Sciatic nerve (tissue), 2 donors: ENCODE measurements around the gene SNRNP25. TPM values are rescaled to one million over a fixed set of nuclear protein-coding genes. Genes with fewer than 3 reads are reported as not detected.

ENCODE experiments used
- ATAC-seq: fragments of 200-7000 bp; cut with Tn5 transposase; one replicate; pipeline ENCODE4 v1.9.1; 2020; ENCODE audit warnings: mild to moderate bottlenecking, moderate library complexity
- DNase-seq: peaks from one replicate; pipeline ENCODE4 v3.0.0-alpha.2; 2020; ENCODE audit warnings: low spot score
- intact Hi-C: fragments of 100-400 bp; cut with DNase I; formaldehyde crosslinking; loops from one replicate; pipeline ENCODE4 v1.14.2; 2022
- total RNA-seq: library from RNA; stranded (reverse); fragmentation: NEBNext Ultra II Directional; extraction: Animal tissue kit (Norgen Biotek cat#: 25700); gene quantifications from one replicate; pipeline ENCODE4 v1.2.1, GENCODE V29; 2021
- donor health status: DM: no; HTN: no; CAD: no.
- donor health status: DM: no; HTN: no; CAD: no.

Gene SNRNP25
- total RNA-seq, 1 donor from 2014 or later, result 8.7 TPM

DNA sequence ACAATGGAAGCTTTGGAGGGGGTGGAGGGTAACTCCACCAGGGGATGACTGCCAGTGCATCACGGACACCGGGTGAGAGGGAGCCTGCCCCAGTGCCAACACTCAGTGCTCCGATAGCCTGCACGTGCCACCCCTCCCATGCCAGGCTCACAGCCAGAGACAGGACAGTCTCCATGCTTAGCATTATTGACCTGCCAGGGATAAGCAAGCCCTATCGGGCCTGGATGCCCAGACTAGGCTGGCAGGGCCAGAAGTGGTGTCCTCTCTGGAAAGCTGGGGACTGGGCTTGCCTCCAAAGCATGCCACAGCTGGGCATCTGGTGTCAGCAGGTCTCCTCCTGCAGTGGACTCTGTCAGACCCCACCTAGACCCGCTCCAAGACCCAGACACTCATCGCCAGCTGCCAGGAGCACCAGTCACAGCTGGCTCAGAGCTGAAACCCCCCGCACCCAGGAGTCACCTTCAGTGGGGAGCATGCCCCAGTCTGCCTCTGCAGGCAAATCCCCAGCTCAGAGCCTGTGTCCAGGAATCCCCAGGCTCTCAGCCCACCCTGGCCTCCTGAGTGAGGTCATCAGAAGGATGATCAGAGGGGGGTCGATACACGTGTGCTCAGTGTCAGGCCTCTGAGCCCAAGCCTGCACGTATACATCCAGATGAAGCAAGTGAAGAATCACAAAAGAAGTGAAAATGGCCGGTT lies 20.6 kb downstream of the SNRNP25 start:
- ATAC-seq (no peak), DNase-seq (no peak)
- intact Hi-C loops, result no loop called here

DNA sequence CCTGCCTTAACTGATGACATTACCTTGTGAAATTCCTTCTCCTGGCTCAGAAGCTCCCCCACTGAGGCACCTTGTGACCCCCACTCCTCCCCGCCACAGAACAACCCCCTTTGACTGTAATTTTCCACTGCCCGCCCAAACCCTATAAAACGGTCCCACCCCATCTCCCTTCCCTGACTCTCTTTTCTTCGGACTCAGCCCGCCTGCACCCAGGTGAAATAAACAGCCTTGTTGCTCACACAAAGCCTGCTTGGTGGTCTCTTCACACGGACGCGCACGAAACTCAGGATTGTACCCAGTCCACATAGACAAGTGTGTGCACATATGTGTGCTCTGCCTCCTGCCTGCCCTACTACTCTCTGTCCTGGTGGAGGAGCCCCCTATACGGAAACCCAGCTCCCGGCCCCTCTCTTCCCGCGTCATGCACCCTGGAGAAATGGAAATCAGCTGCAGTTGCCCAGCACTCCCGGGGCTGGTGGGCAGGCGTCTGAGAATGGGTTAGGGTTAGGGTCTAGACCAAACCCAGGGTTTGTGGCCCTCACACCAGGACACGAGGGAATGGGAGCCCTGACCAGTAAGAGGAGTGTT lies 21.2 kb downstream of the SNRNP25 start:
- DNase-seq (no peak), ATAC-seq (no peak)
- intact Hi-C loops, result no loop called here

DNA sequence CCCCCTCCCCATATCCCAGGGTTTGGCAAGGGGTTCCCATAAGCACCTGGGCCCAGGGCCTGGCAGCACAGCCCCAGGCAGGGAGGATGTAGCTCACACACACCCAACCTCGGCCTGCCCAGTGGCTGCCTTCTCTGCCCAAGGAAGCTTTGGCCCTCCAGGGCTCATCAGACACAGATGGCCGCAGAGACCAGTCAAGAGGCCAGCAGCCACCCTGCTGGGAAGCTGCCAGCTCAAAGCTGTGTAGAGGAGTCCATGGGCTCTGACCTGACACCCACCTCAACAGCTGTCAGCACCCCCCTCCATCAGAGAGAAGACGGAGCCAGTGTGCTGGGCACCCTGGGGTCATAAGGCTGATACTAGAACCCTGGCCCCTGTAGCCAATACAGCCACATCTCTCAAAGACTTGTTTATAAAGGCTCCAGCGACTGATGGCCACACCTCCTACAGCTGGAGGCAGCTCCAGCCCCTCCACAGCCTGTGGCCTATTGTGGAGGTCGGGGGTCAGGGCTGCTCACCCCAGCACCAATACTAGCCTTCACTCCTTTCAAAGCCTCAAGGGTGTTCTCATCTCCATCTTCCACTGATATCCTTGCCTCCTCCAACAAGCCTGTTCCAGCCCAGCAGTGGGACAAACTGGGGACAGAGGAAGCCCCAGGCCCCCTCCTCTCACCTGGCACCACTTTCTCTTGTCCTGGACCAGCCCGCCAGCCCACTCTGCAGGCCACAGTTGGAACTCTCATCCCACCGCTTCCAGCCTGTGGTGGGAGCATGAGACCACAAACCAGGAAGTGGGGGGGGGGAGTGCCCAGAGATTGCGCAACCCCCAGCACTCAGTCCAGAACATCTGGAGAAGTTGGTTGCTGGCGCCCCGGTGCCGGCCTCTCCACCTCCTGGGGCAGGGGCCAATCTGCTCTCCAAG lies 22.2 kb downstream of the SNRNP25 start:
- ATAC-seq (peak; percentile 80), DNase-seq (peak; percentile 90)
- intact Hi-C loops, result no loop called here

DNA sequence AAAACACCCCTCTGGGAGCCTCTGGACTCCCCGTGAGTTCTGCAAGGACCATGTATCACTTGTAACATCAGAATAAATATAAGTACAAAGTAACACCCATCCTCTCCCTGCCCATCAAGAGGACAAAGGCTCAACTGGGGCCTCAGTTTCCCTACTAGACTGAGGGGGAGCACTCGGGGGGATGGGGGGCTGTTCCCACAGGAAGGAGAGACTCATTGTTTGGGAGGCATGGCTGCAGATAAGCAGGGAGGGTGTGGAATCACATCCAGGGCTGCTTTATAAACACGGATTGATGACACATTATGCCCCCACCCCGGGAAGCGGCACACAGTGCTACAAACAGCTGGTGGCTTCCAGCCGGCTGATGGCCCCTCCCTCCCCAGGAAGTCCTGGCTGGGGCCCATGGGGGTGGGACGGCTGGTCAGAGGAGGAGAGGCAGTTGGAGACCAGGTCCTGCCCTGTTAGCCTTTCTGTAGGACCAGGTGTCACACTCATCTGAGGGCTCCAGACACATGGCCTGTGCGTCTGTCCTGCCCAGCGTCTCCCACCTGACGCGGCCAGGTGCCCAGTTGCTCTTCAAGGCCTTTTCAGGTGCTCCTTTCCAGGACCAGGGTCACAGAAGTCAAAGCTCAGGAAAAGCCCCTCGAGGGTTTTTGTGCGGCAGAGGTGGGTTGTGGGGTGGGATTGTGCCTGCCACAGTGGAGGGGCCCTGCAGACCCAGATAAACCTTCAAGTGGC lies 23.1 kb downstream of the SNRNP25 start:
- intact Hi-C loops, result no loop called here
- DNase-seq (peak; percentile 86), ATAC-seq (peak; percentile 71)

DNA sequence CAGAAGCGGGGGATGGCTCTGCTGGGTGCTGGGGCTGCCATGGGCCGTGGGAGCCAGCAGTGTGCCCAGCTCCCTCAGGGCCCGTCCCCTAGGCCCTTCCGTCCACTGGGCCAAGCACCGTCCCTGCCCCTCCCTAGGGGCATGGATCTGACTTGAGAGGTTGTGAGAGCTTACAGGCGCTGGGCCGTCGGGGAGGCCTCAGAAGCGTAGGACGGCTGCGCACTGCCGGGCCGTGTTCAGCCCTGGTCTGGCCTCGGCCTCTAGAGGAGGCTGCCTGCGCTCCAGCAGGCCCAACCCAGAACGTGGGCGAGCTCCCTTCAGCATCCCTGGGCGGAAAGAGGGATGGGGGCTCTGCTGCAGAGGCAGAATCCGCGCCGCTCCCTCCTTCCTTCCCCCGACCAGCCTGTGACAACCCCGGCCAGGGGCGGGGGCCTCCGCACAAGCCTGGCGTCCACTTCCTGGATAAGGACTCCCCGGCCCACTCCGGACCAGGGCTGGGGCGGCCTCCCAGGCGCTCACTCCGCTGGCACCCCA lies 23.7 kb downstream of the SNRNP25 start:
- peak; percentile 18 for ATAC-seq
- DNase-seq, result peak; percentile 81
- intact Hi-C loops, result no loop called here

DNA sequence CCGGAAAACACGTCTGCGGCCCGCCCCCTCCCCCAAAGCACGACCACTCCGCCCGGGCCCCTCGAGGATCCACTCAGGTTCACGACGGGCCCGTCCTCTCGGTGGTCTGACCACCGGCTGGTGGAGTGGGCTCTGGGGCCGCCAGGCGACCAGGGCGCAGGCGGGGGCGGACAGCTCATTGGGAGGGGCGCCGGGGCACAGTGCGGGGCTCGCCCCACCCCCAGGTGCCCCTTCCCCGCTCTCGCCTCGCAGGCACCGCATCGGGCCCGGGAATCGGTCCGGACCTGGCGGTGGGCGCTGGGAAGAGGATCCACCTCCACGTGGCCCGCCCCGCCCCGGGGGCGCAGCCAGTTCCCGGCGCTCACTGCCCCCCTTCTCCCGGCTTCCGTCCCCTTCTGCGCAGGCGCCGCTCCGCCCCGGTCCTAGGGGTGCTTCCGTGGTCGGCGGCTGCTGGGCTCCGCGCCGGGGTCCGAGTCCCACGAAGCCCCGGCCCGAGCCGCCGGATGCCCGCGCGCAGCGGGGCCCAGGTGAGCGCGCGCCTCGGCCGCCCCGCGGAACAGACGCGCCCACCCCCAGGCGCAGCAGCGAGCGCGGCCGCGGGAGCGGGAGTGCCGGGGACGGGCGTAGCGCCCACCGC lies 24.3 kb downstream of the SNRNP25 start, which contains the start of gene MPG:
MPG (plus strand) TSS at position 419 of the 637 bp plus-strand sequence; CDS start at position 504, 85 bp downstream.
- intact Hi-C loops, result no loop called here
- DNase-seq, result peak; percentile 94

DNA sequence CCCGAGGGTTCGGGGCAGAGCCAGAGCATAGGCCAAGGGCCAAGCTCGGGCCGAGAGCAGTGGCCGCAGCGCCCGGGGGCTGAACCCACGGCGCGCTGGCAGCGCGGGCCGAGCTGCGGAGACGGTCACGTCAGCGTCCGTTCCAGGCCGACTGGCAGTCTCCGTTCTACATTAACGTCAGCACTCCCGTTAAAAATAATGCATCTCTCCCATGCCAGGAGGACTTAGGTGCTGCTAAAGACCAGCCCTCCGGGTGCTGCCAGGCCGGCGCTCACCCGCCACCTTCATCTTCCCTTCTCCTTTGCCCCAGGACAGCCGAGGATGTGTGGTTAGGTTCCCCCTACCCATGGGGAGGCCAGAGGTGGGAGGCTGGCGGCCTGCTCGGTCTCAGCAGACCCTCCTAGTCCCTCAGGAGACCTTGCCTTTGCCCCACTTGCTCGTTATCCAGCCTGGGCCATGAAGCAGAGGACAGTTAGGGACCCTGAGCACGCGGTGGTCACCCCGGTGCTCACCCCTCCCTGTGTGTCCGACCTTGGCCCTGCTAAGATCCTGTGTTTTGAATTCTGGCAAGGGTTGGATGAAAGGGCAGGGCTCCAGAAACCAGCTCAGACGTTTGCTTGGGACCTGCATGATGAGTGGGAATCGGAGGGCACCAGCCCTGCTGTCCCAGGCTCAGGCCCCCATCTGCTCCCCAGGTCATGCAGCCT lies 25.0 kb downstream of the SNRNP25 start:
- DNase-seq (no peak), ATAC-seq (no peak)
- intact Hi-C loops, result no loop called here

More for the DNA sequence above, 24.3 kb downstream of the SNRNP25 start, which contains the start of gene MPG:
- ATAC-seq, result peak; percentile 54

DNA sequence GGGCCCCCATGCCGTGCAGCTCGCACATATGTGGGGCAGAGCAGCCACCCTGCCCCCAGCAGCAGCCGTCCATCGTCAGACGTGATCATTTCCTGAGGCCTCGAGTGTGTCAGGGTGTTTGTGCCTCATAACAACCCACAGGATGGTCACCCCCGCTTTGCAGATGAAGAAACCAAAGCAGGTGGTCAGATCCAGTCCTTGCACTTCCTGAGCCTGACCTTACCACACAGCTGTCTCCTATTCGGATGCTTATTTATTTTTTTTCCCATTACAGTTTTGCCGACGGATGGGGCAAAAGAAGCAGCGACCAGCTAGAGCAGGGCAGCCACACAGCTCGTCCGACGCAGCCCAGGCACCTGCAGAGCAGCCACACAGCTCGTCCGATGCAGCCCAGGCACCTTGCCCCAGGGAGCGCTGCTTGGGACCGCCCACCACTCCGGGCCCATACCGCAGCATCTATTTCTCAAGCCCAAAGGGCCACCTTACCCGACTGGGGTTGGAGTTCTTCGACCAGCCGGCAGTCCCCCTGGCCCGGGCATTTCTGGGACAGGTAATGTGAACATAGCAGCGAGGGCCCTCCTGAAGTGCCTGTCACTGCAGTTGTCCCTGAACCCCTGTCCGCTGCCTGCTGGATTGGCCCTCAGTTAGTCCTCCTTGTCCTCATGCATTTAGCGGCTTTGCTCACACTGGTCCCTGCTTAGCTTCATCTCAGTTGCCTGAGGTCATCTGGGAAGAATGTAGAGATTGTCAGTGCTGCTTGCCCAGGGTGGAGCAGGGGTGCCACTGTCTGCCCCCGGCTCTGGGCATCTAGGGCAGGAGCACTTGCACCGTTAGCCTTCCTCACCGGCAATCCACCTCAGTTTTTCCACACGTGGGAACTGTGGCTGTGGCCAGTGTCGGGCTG lies 25.8 kb downstream of the SNRNP25 start:
- no peak for DNase-seq
- intact Hi-C loops, result no loop called here
- no peak for ATAC-seq

DNA sequence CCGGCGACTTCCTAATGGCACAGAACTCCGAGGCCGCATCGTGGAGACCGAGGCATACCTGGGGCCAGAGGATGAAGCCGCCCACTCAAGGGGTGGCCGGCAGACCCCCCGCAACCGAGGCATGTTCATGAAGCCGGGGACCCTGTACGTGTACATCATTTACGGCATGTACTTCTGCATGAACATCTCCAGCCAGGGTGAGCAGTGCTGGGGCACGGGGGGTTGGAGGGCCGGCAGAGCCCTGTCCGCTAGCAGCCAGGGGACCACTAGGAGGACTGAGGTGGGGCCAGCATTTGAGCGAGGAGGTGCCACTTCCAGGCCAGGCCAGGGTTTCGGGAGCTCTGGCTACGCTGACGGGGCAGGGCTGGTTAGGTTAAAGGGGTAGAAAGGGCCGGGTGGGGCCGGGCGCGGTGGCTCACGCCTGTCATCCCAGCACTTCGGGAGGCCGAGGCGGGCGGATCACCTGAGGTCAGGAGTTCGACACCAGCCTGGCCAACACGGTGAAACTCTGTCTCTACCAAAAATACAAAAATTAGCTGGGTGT lies 29.5 kb downstream of the SNRNP25 start:
- no peak for DNase-seq
- intact Hi-C loops, result no loop called here
- no peak for ATAC-seq

DNA sequence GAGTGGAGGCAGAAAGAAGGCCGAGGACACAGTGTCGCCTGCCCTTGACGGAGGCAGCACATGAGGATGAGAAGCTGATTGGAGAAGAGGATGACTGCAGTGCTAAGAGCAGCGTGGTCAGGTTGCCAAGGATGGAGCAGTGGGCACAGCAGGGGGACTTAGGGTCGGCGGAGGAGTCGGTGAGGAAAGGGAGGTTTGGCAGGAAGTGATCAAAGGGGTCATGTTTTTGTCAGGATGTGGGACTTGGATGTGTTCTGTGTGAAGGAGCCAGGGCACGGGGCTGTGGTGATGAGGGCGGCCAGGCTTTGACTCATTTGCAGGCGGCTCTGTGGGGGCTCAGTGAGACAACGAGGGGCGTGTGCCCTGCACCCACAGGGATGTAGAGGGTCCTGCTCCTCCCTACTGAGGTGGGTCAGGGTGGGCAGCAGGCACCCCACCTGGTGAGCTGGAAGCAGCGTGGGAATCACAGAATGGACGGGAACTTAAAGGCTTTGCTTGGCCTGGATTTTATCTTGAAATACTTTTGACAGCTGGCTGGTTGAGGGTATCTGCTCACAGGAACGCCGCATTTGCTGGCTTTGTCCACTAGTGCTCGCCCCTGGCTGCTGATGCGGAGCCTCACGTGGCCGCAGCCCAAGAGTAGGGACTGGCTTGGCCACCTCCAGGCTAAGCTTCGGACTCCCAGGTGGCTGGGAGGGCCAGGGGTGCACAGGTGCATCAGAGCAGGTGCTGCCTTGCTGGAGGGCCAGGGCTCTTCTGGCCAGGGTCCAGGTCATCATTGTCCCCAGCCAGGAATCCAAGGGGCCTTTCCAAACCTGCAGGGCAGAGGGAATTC lies 30.4 kb downstream of the SNRNP25 start:
- ATAC-seq (peak; percentile 29), DNase-seq (no peak)
- intact Hi-C loops, result no loop called here

DNA sequence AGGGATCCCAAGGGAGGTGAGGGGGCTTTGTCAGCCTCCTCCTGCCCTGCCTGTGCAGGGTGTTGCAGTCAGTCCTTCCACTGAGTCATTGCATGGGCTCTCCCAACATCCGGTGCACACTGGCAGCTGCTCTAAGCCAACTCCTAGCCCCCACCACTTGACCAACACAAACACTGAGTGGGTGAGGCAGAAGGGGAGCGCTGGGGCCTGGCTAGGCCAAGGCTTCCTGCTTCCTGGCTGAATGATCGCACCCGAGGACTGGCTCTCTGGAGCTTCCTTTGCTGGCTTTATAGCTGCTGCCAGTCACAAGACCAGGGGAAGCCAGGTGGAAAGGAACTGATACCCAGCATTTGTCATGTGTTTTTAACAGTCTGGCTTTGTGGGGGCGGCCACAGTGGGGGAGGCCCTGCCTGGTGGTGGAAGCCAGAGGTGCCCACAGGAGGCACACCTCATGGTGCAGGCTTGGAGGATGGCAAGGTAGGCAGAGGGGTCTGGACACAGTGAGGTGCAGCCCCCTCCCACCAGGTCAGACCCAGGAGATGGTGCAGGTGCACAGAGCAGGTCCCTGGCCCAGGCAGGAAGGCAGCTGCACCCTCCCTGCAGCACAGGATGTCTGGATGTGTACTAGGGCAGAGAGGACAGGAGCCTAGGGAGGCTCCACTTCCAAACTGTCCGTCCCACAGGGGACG lies 31.2 kb downstream of the SNRNP25 start:
- ATAC-seq (peak; percentile 84), DNase-seq (no peak)
- intact Hi-C loops, result no loop called here

DNA sequence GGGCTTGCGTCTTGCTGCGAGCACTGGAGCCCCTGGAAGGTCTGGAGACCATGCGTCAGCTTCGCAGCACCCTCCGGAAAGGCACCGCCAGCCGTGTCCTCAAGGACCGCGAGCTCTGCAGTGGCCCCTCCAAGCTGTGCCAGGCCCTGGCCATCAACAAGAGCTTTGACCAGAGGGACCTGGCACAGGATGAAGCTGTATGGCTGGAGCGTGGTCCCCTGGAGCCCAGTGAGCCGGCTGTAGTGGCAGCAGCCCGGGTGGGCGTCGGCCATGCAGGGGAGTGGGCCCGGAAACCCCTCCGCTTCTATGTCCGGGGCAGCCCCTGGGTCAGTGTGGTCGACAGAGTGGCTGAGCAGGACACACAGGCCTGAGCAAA lies 31.8 kb downstream of the SNRNP25 start:
- intact Hi-C loops, result no loop called here
- DNase-seq (no peak), ATAC-seq (peak; percentile 2)

DNA sequence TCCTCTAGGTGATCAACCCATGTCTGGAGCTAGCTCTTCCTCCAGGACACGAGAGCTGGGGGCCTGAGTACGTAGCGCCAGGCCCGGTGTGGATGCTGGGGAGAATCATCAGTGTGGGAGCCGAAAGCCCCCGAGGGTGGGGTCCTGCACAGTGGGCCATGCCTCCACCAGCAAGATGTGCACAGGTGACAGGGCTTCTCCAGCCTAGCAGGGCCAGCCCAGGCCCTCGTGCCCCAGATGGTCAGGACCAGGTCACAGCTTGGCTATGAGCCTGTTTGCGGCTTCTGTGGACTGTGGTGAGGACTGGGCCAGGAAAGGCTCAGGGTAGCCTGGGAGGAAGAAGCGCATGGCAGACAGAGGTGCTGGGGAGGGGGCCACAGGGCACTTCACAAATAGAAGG lies 32.2 kb downstream of the SNRNP25 start:
- ATAC-seq (no peak), DNase-seq (no peak)
- intact Hi-C loops, result no loop called here

DNA sequence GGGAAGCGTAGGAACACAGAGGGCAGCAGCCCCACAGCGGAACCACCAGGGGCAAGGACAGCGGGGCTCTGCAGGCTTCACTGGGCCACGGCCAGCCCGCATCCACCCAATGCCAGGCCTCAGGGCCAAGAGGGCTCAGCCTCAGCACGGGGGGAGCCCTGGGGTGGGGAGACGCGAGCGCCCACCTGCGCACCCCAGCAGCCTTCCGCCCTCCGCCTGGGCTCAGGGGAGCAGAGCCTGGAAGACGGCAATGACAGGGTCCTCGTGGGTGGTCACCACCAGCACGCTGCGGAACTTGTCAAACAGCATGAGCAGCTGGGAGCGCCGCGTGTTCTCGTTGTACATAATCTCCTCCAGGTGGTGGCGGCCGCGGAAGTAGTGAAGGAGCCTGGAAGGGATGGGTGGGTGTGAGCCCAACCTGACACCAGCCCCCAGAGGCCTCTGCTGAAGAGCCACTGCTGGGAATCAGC lies 32.9 kb downstream of the SNRNP25 start:
- intact Hi-C loops, result no loop called here
- ATAC-seq, result no peak
- DNase-seq, result no peak

DNA sequence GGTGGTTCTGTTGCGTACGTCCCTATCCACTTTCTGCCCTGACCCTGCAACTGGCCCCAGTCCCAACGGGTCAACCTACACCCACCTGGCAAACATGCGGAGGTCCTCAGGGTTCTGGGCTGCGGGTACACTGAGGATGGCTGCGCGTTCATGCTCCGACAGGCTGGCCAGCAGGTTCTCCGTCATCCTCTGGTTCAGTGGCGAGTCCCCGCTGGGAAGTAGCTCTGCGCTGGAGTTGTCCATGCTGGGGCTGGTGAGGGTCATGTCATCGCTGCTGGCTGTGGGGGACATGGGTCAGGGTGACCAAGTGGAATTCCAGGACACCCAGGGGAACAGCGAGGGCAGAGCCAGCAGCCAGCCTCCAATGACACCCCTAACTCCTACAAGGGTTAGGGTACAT lies 35.0 kb downstream of the SNRNP25 start:
- DNase-seq (no peak), ATAC-seq (no peak)
- intact Hi-C loops, result no loop called here
